ENCODE data around the gene DGCR8. TPM values are rescaled to one million over a fixed set of nuclear protein-coding genes. Genes with fewer than 3 reads are reported as not detected.

Gene DGCR8
- total RNA-seq, 1 donor from 2014 or later, result 38.1 TPM

DNA sequence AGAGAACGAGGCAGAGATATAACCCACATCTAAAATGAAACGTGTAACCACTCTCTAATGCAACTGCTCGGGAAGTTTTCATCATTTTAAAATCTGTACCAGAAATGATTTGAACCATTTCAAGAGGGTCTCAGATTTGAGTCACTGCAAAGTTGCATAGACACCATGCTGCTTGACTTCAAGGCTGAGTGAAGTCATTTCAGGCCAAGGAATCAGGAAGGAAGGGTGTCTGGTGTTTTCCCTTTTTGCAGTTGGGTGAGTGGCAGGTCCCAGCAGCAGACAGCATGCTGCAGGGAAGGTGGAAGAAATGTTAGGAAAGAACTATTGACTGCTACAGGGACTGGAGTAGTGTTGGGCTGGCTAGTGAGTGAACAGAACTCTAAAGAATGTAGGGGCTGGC, 42.6 kb upstream of the DGCR8 start:
- Histone ChIP-seq H3K27me3 (ENCODE audit: control insufficient read depth in 3 of 3, insufficient read depth in 3 of 3, low read length in 3 of 3) (no peaks in the 10 kb centered on the region), H3K9me3 (ENCODE audit: control insufficient read depth in 3 of 3, low read length in 3 of 3) (no peaks in the 10 kb centered on the region), H3K4me3 (ENCODE audit: low read length in 3 of 3) (no peak overlapping the region), H3K4me1 (ENCODE audit: control insufficient read depth in 3 of 3, insufficient read depth in 3 of 3, low read length in 3 of 3) (peaks cover 18 to 34% (median 26%) of the 10 kb centered on the region in 3 donors), H3K36me3 (ENCODE audit: control insufficient read depth in 3 of 3, insufficient read depth in 3 of 3, low read length in 3 of 3) (peaks cover 26 to 38% (median 37%) of the 10 kb centered on the region in 3 donors), H3K9ac (ENCODE audit: low read depth in 1 of 3, low read length in 3 of 3) (no peak overlapping the region), H3K27ac (ENCODE audit: low read depth, low read length) (no peak overlapping the region)

DNA sequence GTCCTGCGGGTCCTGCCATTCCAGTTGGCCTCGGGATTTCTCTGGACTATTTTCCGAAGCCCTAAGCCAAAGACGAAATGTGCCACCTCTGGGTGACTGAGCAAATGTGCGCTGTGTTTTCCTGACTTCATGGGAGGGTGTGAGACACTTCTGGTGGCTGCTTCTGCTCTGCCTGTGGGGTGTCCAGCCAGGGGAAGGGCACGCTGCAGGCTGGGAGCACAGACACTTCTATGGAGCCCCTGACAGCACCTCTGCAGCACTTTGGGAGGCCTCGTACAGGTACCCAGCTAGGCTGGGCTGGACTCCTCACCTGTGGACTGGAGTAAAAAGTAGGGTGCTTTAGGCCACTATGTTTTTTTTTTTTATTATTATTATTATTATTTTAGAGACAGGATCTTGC, 41.5 kb upstream of the DGCR8 start:
- Histone ChIP-seq H3K9me3 (ENCODE audit: control insufficient read depth in 3 of 3, low read length in 3 of 3) (no peaks in the 10 kb centered on the region), H3K36me3 (ENCODE audit: control insufficient read depth in 3 of 3, insufficient read depth in 3 of 3, low read length in 3 of 3) (peaks cover 34 to 45% (median 43%) of the 10 kb centered on the region in 3 donors), H3K27me3 (ENCODE audit: control insufficient read depth in 3 of 3, insufficient read depth in 3 of 3, low read length in 3 of 3) (no peaks in the 10 kb centered on the region), H3K4me1 (ENCODE audit: control insufficient read depth in 3 of 3, insufficient read depth in 3 of 3, low read length in 3 of 3) (peaks cover 7 to 23% (median 14%) of the 10 kb centered on the region in 3 donors), H3K27ac (ENCODE audit: low read depth, low read length) (no peak overlapping the region), H3K4me3 (ENCODE audit: low read length in 3 of 3) (no peak overlapping the region), H3K9ac (ENCODE audit: low read depth in 1 of 3, low read length in 3 of 3) (no peak overlapping the region)

DNA sequence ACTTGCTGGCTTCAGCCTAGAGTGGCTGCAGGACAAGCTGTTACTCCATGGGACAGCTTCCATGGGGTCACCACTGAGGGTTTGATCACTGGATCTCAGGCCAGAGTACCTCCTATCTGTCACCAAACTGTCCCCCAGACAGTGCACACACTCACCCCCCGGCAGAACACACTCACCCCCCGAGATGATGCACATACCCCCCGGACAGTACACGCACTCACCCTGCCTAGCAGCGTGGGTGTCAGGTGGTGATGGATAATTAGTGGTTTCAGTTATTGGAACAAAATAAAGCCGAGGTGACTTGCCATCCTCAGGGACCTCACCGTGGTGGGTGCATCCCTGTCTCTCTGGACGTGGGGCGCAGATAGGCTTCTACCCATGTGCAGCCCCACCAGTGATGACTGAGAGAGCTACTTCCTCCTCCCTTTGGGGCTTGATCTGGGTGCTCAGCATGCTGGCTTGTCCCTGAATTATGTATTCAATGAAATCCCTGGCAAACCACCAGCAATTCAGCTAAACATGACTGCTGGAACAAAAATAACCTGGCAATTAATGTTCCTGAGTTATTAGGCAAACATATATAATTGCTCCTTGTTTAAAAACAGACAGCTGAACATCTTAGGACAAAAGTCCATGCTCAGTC, 40.2 kb upstream of the DGCR8 start:
- peaks cover 40 to 52% (median 45%) of the 10 kb centered on the region in 3 donors for H3K36me3 ChIP-seq (ENCODE audit: control insufficient read depth in 3 of 3, insufficient read depth in 3 of 3, low read length in 3 of 3)
- H3K9ac ChIP-seq (ENCODE audit: low read depth in 1 of 3, low read length in 3 of 3), result no peak overlapping the region
- H3K4me3 ChIP-seq (ENCODE audit: low read length in 3 of 3), result no peak overlapping the region
- H3K9me3 ChIP-seq (ENCODE audit: control insufficient read depth in 3 of 3, low read length in 3 of 3), result no peaks in the 10 kb centered on the region
- H3K27me3 ChIP-seq (ENCODE audit: control insufficient read depth in 3 of 3, insufficient read depth in 3 of 3, low read length in 3 of 3), result no peaks in the 10 kb centered on the region
- H3K4me1 ChIP-seq (ENCODE audit: control insufficient read depth in 3 of 3, insufficient read depth in 3 of 3, low read length in 3 of 3), result peaks cover 5 to 18% (median 11%) of the 10 kb centered on the region in 3 donors
- H3K27ac ChIP-seq (ENCODE audit: low read depth, low read length), result no peak overlapping the region

DNA sequence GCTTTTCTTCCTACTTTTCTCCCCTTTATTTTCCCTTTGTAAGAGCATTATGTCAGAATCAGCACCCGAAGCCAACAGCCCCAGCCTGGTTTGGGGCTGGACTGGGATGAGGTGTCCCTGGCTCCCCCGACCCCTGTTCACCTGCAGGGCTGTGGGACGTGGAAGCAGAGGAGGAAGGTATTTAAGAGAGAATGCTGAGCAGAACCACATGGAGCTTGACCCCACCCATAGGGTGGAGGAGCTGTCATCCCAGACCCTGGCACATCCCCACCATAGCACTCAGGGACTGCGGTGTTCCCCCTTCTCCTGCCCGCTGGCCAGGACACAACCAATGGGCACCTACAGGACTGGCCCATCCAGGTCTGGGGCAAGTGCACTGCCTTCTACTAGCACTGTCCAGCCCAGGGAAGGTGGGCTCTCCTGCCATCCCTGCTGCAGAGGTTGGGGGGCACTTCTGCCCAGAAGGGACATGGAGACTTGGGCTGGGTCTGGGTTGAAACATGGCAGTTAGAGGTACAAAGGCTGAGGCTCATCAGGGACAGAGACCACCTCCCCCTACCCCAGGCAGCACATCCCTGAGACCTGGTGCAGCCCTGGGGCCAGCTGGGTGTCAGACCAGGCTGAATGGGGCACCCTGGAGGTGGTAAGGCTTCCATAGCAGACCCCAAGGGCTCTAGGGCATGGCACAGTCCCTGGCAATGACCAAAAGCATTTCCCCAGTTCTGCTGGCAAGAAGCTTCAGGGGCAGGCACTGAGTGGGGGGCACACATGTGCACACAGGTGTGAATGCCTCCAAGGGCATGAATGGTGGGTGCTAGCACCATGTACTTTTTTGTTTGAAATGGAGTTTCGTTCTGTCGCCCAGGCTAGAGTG, 39.5 kb upstream of the DGCR8 start:
- Histone ChIP-seq H3K4me1 (ENCODE audit: control insufficient read depth in 3 of 3, insufficient read depth in 3 of 3, low read length in 3 of 3) (peaks cover 0 to 12% (median 8%) of the 10 kb centered on the region in 3 donors), H3K36me3 (ENCODE audit: control insufficient read depth in 3 of 3, insufficient read depth in 3 of 3, low read length in 3 of 3) (peaks cover 40 to 50% (median 45%) of the 10 kb centered on the region in 3 donors), H3K27me3 (ENCODE audit: control insufficient read depth in 3 of 3, insufficient read depth in 3 of 3, low read length in 3 of 3) (no peaks in the 10 kb centered on the region)

DNA sequence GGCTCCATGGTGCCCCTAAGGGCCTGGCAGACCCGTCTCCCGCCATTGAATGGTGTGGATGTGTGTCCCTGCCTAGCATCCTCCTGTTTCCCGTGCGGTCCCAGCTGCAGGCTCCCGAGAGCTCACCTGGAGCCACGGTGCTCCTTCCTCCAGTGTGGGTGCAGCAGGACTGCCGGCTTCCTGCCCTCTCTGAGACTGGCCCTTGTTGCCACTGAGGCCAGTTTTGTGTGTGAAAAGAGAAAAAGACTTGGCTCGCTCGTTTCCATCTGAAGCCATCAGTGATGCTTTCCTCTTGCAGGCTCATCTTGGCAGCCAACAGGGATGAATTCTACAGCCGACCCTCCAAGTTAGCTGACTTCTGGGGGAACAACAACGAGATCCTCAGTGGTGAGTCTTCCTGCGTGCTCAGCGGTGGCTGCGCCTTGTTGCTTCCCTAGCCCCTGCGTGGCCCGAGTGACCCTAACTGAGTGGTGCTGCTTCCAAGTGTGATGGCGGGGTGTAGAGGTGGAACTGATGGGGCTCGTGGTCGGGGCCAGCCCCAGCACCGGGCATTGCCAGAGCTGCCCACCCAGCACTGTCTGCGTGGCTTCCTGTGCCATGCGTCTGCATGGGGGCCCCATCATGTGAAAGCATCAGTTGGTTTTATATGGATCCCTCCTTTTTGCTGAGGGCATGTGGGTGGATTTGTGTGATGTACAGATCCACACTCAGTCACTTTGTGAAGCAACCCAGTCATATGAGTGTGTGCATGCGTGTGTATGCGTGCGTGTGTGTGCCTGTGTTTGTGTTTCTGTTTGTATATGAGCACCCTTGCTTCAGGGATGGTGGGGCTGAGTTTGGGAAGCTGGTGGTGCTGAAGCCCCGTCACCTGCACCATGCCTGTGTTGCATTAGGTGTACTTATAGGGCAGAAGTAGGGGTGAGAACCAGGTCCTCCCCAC, 36.7 kb upstream of the DGCR8 start:
- no peaks in the 10 kb centered on the region for H3K27me3 ChIP-seq (ENCODE audit: control insufficient read depth in 3 of 3, insufficient read depth in 3 of 3, low read length in 3 of 3)
- peaks cover 0 to 6% (median 3%) of the 10 kb centered on the region in 3 donors for H3K4me1 ChIP-seq (ENCODE audit: control insufficient read depth in 3 of 3, insufficient read depth in 3 of 3, low read length in 3 of 3)
- H3K4me3 ChIP-seq (ENCODE audit: low read length in 3 of 3), result no peak overlapping the region
- H3K36me3 ChIP-seq (ENCODE audit: control insufficient read depth in 3 of 3, insufficient read depth in 3 of 3, low read length in 3 of 3), result peaks cover 27 to 34% (median 31%) of the 10 kb centered on the region in 3 donors
- no peak overlapping the region for H3K9ac ChIP-seq (ENCODE audit: low read depth in 1 of 3, low read length in 3 of 3)
- H3K9me3 ChIP-seq (ENCODE audit: control insufficient read depth in 3 of 3, low read length in 3 of 3), result no peaks in the 10 kb centered on the region
- no peak overlapping the region for H3K27ac ChIP-seq (ENCODE audit: low read depth, low read length)

More for the DNA sequence above, 39.5 kb upstream of the DGCR8 start:
- H3K9me3 ChIP-seq (ENCODE audit: control insufficient read depth in 3 of 3, low read length in 3 of 3), result no peaks in the 10 kb centered on the region
- no peak overlapping the region for H3K27ac ChIP-seq (ENCODE audit: low read depth, low read length)
- H3K9ac ChIP-seq (ENCODE audit: low read depth in 1 of 3, low read length in 3 of 3), result no peak overlapping the region
- H3K4me3 ChIP-seq (ENCODE audit: low read length in 3 of 3), result no peak overlapping the region

DNA sequence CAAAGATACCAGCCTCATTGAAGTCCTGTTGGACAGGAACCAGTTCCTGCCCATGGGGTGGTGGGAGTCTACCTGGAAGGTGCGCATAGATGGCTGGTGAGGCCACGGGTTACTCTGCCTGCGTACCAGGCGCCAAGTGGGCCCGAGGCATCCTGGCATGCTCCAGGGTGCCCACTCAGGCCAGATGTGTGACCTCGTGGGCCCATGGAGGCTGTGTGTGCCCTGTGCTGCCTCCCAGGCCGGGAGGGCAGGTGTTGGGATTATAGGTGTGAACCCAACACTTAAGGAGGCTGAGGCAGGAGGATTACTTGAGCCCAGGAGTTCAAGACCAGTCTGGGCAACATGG, 36.1 kb upstream of the DGCR8 start:
- Histone ChIP-seq H3K27ac (ENCODE audit: low read depth, low read length) (no peak overlapping the region), H3K36me3 (ENCODE audit: control insufficient read depth in 3 of 3, insufficient read depth in 3 of 3, low read length in 3 of 3) (peaks cover 22 to 32% (median 27%) of the 10 kb centered on the region in 3 donors), H3K9ac (ENCODE audit: low read depth in 1 of 3, low read length in 3 of 3) (no peak overlapping the region), H3K27me3 (ENCODE audit: control insufficient read depth in 3 of 3, insufficient read depth in 3 of 3, low read length in 3 of 3) (no peaks in the 10 kb centered on the region), H3K9me3 (ENCODE audit: control insufficient read depth in 3 of 3, low read length in 3 of 3) (no peaks in the 10 kb centered on the region), H3K4me3 (ENCODE audit: low read length in 3 of 3) (no peak overlapping the region), H3K4me1 (ENCODE audit: control insufficient read depth in 3 of 3, insufficient read depth in 3 of 3, low read length in 3 of 3) (peaks cover 0 to 6% (median 3%) of the 10 kb centered on the region in 3 donors)

DNA sequence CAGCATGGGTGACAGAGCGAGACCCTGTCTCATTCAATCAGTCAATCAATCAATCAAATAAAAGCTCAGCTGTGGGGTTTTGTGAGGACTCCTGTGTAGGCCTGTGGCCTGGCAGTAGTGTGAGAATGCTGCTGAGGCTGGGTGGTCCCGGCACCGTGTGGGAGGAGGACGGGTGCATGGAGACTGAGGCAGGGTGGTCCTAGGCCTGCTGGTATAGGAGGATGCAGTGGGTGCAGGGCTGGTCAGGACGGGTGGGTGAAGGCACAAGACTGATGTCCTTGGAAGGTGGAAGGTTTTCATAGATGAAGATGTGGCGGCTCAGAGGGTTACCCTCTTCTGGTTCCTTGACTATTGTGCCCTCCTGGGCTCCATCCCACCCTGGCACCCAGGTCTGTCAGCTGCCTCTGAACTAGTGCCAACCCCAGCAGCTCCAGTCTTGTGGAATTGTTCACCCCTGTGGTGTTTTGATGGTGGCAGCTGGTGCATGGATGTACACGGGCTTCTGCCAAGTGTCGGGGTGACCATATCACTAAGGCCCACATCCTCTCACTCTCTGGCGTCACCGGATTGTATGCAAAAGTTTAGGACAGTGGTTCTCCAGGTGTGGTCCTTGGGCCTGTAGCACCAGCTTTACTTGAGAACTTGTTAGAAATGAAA, 35.4 kb upstream of the DGCR8 start:
- Histone ChIP-seq H3K9me3 (ENCODE audit: control insufficient read depth in 3 of 3, low read length in 3 of 3) (no peaks in the 10 kb centered on the region), H3K4me1 (ENCODE audit: control insufficient read depth in 3 of 3, insufficient read depth in 3 of 3, low read length in 3 of 3) (peaks cover 0 to 6% (median 3%) of the 10 kb centered on the region in 3 donors), H3K9ac (ENCODE audit: low read depth in 1 of 3, low read length in 3 of 3) (no peak overlapping the region), H3K4me3 (ENCODE audit: low read length in 3 of 3) (no peak overlapping the region), H3K27me3 (ENCODE audit: control insufficient read depth in 3 of 3, insufficient read depth in 3 of 3, low read length in 3 of 3) (no peaks in the 10 kb centered on the region), H3K36me3 (ENCODE audit: control insufficient read depth in 3 of 3, insufficient read depth in 3 of 3, low read length in 3 of 3) (peaks cover 21 to 32% (median 26%) of the 10 kb centered on the region in 3 donors), H3K27ac (ENCODE audit: low read depth, low read length) (no peak overlapping the region)

DNA sequence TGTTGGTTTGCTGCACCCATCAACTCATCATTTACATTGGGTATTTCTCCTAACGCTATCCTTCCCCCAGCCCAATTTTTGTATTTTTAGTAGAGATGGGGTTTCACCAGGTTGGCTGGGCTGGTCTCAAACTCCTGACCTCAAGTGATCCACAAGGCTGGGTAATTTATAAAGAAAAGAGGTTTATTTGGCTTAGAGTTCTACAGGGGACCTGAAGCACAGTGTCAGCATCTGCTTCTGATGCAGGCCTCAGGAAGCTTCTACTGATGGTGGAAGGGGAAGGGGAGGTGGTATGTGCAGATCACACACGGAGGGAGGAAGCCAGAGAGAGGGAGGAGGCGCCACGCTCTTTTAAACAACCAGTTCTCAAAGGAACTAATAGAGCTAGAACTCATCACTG, 33.3 kb upstream of the DGCR8 start:
- H3K4me3 ChIP-seq (ENCODE audit: low read length in 3 of 3), result no peak overlapping the region
- H3K27me3 ChIP-seq (ENCODE audit: control insufficient read depth in 3 of 3, insufficient read depth in 3 of 3, low read length in 3 of 3), result no peaks in the 10 kb centered on the region
- peaks cover 0 to 6% (median 0%) of the 10 kb centered on the region in 3 donors for H3K4me1 ChIP-seq (ENCODE audit: control insufficient read depth in 3 of 3, insufficient read depth in 3 of 3, low read length in 3 of 3)
- no peaks in the 10 kb centered on the region for H3K9me3 ChIP-seq (ENCODE audit: control insufficient read depth in 3 of 3, low read length in 3 of 3)
- H3K36me3 ChIP-seq (ENCODE audit: control insufficient read depth in 3 of 3, insufficient read depth in 3 of 3, low read length in 3 of 3), result peaks cover 9 to 20% (median 19%) of the 10 kb centered on the region in 3 donors
- no peak overlapping the region for H3K27ac ChIP-seq (ENCODE audit: low read depth, low read length)
- no peak overlapping the region for H3K9ac ChIP-seq (ENCODE audit: low read depth in 1 of 3, low read length in 3 of 3)

DNA sequence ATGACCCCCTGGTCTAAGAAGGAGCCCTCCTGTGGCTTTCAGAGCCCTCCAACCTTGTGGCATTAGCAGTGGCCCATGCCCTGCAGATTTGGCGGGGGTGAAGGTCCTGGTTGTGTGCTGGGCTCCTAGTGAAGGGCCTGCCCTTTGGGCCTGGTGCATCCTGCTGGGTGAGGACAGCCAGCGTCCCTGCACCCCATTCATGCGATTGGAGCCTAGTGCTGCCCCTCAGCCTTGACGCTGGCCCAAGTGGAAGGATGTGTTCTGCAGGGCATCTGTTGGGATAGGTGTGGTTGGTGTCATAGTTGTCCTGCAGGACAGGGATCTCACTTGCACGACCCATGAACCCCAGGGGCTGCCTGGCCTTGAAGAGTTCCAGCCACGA, 28.1 kb upstream of the DGCR8 start:
- H3K27ac ChIP-seq (ENCODE audit: low read depth, low read length), result no peak overlapping the region
- H3K9ac ChIP-seq (ENCODE audit: low read depth in 1 of 3, low read length in 3 of 3), result no peak overlapping the region
- no peak overlapping the region for H3K4me3 ChIP-seq (ENCODE audit: low read length in 3 of 3)
- peaks cover 36 to 51% (median 43%) of the 10 kb centered on the region in 3 donors for H3K36me3 ChIP-seq (ENCODE audit: control insufficient read depth in 3 of 3, insufficient read depth in 3 of 3, low read length in 3 of 3)
- no peaks in the 10 kb centered on the region for H3K9me3 ChIP-seq (ENCODE audit: control insufficient read depth in 3 of 3, low read length in 3 of 3)
- H3K27me3 ChIP-seq (ENCODE audit: control insufficient read depth in 3 of 3, insufficient read depth in 3 of 3, low read length in 3 of 3), result no peaks in the 10 kb centered on the region
- no peaks in the 10 kb centered on the region for H3K4me1 ChIP-seq (ENCODE audit: control insufficient read depth in 3 of 3, insufficient read depth in 3 of 3, low read length in 3 of 3)

Measured in skeletal muscle tissue (tissue), 4 donors.